HepG2 (cell line): ENCODE measurements around the gene CCNG1. TPM values are rescaled to one million over a fixed set of nuclear protein-coding genes. Genes with fewer than 3 reads are reported as not detected.
A peak's percentile ranks its signal among the peaks of the same experiment; 100 is the strongest.

Experiments used
- ARNTL ChIP-seq: sonication (generic); formaldehyde crosslinking; IDR thresholded peaks from 2 replicates; pipeline ENCODE4 v1.4.0; 2020; ENCODE audit warnings: mild to moderate bottlenecking, missing genetic modification reagents
- CCAR2 ChIP-seq: fragments of 200-400 bp; formaldehyde crosslinking; optimal IDR thresholded peaks from 2 replicates; pipeline ENCODE3; 2018; ENCODE audit warnings: low read depth, mild to moderate bottlenecking, low read length, moderate library complexity
- HNRNPH1 ChIP-seq: fragments of 200-400 bp; formaldehyde crosslinking; optimal IDR thresholded peaks from 2 replicates; pipeline ENCODE3; 2017; ENCODE audit warnings: mild to moderate bottlenecking, low read depth, low read length
- JUNB ChIP-seq: sonication (generic); formaldehyde crosslinking; IDR thresholded peaks from 2 replicates; pipeline ENCODE4 v1.8.0; 2022; ENCODE audit warnings: missing genetic modification reagents, mild to moderate bottlenecking, borderline replicate concordance
- MAZ ChIP-seq, 2 experiments: sonication (generic) in 1 of 2; formaldehyde crosslinking in 1 of 2; IDR thresholded peaks; 2 replicates each; pipeline versions ENCODE4 v1.5.0 to v1.6.1; 2012 to 2020; ENCODE audit warnings: low read depth in 2 of 2, mild to moderate bottlenecking in 2 of 2, borderline replicate concordance in 1 of 2, improper control_type of control experiment in 1 of 2, low read length in 1 of 2, missing genetic modification reagents in 1 of 2, moderate library complexity in 1 of 2
- MXD1 ChIP-seq: sonication (generic); formaldehyde crosslinking; IDR thresholded peaks from 2 replicates; pipeline ENCODE4 v1.4.0; 2020; ENCODE audit warnings: mild to moderate bottlenecking, missing genetic modification reagents
- NFE2 ChIP-seq: sonication (generic); formaldehyde crosslinking; IDR thresholded peaks from 2 replicates; pipeline ENCODE4 v1.4.0; 2020; ENCODE audit warnings: missing genetic modification reagents
- PLSCR1 ChIP-seq: sonication (generic); formaldehyde crosslinking; IDR thresholded peaks from 2 replicates; pipeline ENCODE4 v1.5.0; 2020; ENCODE audit warnings: missing genetic modification reagents, mild to moderate bottlenecking, borderline replicate concordance
- REL ChIP-seq: sonication (generic); formaldehyde crosslinking; conservative IDR thresholded peaks from 2 replicates; pipeline ENCODE4 v1.8.0; 2022; ENCODE audit warnings: mild to moderate bottlenecking, missing genetic modification reagents, moderate library complexity
- SNRNP70 ChIP-seq: fragments of 200-400 bp; formaldehyde crosslinking; IDR thresholded peaks from 2 replicates; pipeline ENCODE4 v1.6.1; 2017; ENCODE audit warnings: mild to moderate bottlenecking, low read depth, low read length, moderate library complexity
- TFAP4 ChIP-seq: sonication (generic); IDR thresholded peaks from 2 replicates; pipeline ENCODE4 v1.6.1; 2016; ENCODE audit warnings: low read depth, borderline replicate concordance
- TMF1 ChIP-seq: sonication (generic); formaldehyde crosslinking; IDR thresholded peaks from 2 replicates; pipeline ENCODE4 v1.8.1; 2022; ENCODE audit warnings: low read depth, missing genetic modification reagents
- U2AF1 ChIP-seq: fragments of 200-400 bp; formaldehyde crosslinking; optimal IDR thresholded peaks from 2 replicates; pipeline ENCODE3; 2017; ENCODE audit warnings: mild to moderate bottlenecking, low read depth, low read length
- YEATS4 ChIP-seq: sonication (generic); formaldehyde crosslinking; IDR thresholded peaks from 2 replicates; pipeline ENCODE4 v1.4.0; 2020; ENCODE audit warnings: missing genetic modification reagents, borderline replicate concordance
- ZBED4 ChIP-seq: sonication (generic); formaldehyde crosslinking; IDR thresholded peaks from 2 replicates; pipeline ENCODE4 v1.4.0; 2020; ENCODE audit warnings: missing genetic modification reagents, borderline replicate concordance
- ZNF337 ChIP-seq: sonication (generic); formaldehyde crosslinking; IDR thresholded peaks from 2 replicates; pipeline ENCODE4 v1.5.1; 2020; ENCODE audit warnings: missing genetic modification reagents, low read depth, mild to moderate bottlenecking, borderline replicate concordance
- ZNF468 ChIP-seq: sonication (generic); formaldehyde crosslinking; IDR thresholded peaks from 2 replicates; pipeline ENCODE4 v1.8.0; 2022; ENCODE audit warnings: mild to moderate bottlenecking, moderate library complexity, missing genetic modification reagents
- ZNF543 ChIP-seq: sonication (generic); formaldehyde crosslinking; IDR thresholded peaks from 2 replicates; pipeline ENCODE4 v1.4.0; 2020; ENCODE audit warnings: mild to moderate bottlenecking, missing genetic modification reagents
- ZNF616 ChIP-seq: sonication (generic); formaldehyde crosslinking; IDR thresholded peaks from 2 replicates; pipeline ENCODE4 v1.5.0; 2020; ENCODE audit warnings: low read depth, mild to moderate bottlenecking, missing genetic modification reagents
- ZNF776 ChIP-seq: sonication (generic); formaldehyde crosslinking; IDR thresholded peaks from 2 replicates; pipeline ENCODE4 v1.4.0; 2020; ENCODE audit warnings: mild to moderate bottlenecking, missing genetic modification reagents
- ZSCAN30 ChIP-seq: sonication (generic); formaldehyde crosslinking; IDR thresholded peaks from 2 replicates; pipeline ENCODE4 v1.5.0; 2020; ENCODE audit warnings: mild to moderate bottlenecking, missing genetic modification reagents
- polyA plus RNA-seq, 8 experiments: library from polyadenylated mRNA; depleted of rRNA in 3 of 8; stranded (reverse) in 7 of 8; unstranded in 1 of 8; fragments of >200 nt; fragmentation: Illumina TruSeq in 4 of 8; extraction: Trizol in 4 of 8; gene quantifications; 2 replicates each; pipeline versions ENCODE4 v1.2.1 to v1.2.3, GENCODE V29; 2011 to 2016; ENCODE audit warnings: low read depth in 4 of 8, missing spikeins in 1 of 8, mixed read lengths in 1 of 8; ENCODE audit not compliant: insufficient read depth in 1 of 8
- total RNA-seq, 5 experiments: library from RNA; depleted of rRNA; stranded (reverse); fragments of >200 nt; fragmentation: Illumina TruSeq; extraction: Trizol; gene quantifications; 2 replicates each; pipeline ENCODE4 v1.2.3, GENCODE V29; 2016; ENCODE audit warnings: low read depth in 1 of 5
- TF ChIP-seq, protein P1 (sequence below): sonication (generic); formaldehyde crosslinking; IDR thresholded peaks from 2 replicates; pipeline ENCODE4 v1.5.0; 2020; ENCODE audit warnings: missing genetic modification reagents

Gene CCNG1
- total and polyA plus RNA-seq, 2 of the 13 experiments (the other 11 are each of a cell fraction or from before 2014, with no cell fraction given) = 181 to 353 TPM

DNA sequence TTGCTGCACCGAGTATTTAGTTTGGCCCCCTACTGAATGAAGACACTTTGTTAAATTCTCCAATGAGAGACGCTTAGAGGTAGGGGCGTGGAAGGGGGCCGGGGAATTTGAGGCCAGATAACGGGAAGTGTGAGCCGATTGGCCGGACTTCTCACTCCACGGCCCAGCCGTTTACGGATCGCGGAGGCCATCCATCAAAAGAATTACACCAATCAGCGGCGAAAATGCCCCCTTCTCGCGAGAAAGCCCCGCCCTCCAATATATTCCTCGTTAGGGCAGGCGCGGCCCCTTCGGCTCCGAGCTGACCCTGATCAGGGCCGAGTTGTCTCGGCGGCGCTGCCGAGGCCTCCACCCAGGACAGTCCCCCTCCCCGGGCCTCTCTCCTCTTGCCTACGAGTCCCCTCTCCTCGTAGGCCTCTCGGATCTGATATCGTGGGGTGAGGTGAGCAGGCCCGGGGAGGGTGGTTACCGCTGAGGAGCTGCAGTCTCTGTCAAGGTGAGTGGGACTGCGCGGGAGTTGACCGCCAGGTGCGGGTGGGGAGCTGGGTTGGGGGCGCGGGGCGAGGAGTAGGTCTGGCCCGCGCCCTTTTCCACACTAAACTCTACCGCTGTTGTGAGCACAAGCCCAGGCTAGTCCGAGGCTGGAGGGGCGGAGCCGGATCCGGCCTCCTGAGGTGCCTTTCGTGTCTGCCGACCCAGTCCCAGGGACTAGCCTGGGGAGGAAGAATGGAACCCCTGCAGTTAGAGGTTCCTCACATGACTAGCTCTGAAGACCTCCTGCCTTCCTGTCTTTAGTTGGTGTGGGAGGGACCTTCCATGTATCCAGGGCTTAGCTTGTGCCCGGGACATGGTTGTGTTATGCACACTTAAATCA lies at the start of gene CCNG1 (continued):
- TF ChIP-seq ZNF776 (0 out of 2 replicates have a peak, but pooled peaks have one; percentile 62), U2AF1 (peak; percentile 79), JUNB (no peak), ZNF337 (no peak), CCAR2 (no peak), ZNF468 (CRISPR knock-in tag) (no peak), ZSCAN30 (CRISPR knock-in tag) (no peak), MAZ (IDR thresholded peaks at IDR 0.05; ENCODE audit: borderline replicate concordance, low read depth, low read length) (peak; percentile 20; the same call in 1 of the 2 replicates), MAZ (CRISPR knock-in tag; IDR thresholded peaks at IDR 0.05; ENCODE audit: low read depth) (peak; percentile 43), MXD1 (CRISPR knock-in tag) (peak; percentile 53; the same call in 1 of the 2 replicates), ZNF616 (CRISPR knock-in tag) (no peak), NFE2 (CRISPR knock-in tag) (no peak), TMF1 (CRISPR knock-in tag) (peak; percentile 66; the same call in 1 of the 2 replicates), HNRNPH1 (no peak), SNRNP70 (no peak), TFAP4 (no peak; the same call in 1 of the 2 replicates), YEATS4 (CRISPR knock-in tag) (no peak), ZNF543 (CRISPR knock-in tag) (no peak), ZBED4 (peak; percentile 61; the same call in 1 of the 2 replicates), REL (no peak), PLSCR1 (CRISPR knock-in tag) (no peak), ARNTL (CRISPR knock-in tag) (no peak)
- TF ChIP-seq, protein P1, sequence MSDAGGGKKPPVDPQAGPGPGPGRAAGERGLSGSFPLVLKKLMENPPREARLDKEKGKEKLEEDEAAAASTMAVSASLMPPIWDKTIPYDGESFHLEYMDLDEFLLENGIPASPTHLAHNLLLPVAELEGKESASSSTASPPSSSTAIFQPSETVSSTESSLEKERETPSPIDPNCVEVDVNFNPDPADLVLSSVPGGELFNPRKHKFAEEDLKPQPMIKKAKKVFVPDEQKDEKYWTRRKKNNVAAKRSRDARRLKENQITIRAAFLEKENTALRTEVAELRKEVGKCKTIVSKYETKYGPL (CRISPR knock-in tag) = no peak
